UCSD-AML1 (cell line): ENCODE results near the gene MAB21L2.

Source experiments
- DNase-seq: peaks from one replicate; lab custom pipeline; 2025; ENCODE audit not compliant: unreplicated experiment; lab: John Stamatoyannopoulos, UW

The MAB21L2 gene

GRCh38 chr4:150600812-150601445 is 19.0 kb downstream of the MAB21L2 start:
- no peak for DNase-seq

DNA sequence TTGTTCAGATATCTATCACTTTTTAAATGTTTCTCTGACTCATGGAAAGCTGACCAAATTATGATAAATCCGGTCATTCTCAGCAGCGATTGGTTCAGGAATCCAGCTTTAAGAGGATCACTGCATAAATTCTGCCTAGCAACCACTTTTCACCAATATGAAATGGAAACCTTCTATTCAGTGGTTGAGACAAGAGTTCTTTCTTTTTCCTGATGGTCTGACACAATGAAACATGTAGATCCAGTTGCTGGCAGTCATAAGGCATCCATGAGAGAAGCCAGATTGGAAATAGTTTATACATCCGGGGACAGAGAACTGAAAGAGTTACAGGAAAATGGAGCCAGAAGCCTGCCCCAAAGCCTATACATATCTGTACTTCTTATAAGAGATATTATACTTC is 27.2 kb downstream of the MAB21L2 start:
- DNase-seq, result no peak

DNA sequence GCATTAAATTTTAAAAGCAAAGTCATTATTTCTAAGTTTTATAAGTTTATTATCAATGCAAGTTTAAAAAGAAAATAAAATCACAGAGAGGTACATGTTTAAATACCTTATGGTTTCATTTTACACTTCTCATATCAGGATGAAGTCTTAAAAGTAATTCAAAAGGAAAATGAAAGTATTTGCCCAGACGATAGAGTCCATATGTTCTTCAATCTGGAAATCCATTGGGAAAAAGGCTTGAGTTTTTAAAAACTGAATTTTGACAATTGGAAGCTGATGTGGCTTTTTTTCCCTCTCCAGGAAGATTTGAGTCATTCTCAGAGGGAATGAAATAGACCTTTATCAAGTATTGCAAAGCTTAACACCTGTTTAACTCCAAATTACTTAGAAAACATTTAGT is 37.1 kb downstream of the MAB21L2 start:
- no peak for DNase-seq

DNA sequence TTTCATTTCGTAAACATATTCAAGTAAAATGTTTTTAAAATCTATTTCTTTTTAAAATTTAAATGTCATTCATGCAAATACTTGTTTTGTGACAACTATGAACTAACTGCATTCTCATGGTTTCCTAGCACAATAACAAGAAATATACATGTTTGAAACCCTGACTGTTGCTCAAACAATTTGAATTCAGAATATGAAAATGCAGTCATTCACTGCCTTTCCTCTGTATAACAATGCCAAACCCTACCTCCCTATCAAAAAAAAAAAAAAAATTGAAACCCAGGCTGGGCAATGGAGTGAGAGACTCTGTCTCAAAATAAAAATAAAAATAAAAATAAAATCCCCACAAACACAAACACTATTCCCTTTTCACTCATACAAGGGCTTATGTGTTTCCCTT is 42.1 kb downstream of the MAB21L2 start:
- no peak for DNase-seq

GRCh38 chr4:150625033-150625432 is 43.1 kb downstream of the MAB21L2 start:
- no peak for DNase-seq

GRCh38 chr4:150628073-150628472 is 46.1 kb downstream of the MAB21L2 start:
- no peak for DNase-seq

GRCh38 chr4:150632639-150633038 is 50.7 kb downstream of the MAB21L2 start:
- no peak for DNase-seq
